ENCODE results near the gene THAP7.

GRCh38 chr22:21020802-21021429 lies 19.0 kb upstream of the THAP7 start:
- TF ChIP-seq, protein P1, sequence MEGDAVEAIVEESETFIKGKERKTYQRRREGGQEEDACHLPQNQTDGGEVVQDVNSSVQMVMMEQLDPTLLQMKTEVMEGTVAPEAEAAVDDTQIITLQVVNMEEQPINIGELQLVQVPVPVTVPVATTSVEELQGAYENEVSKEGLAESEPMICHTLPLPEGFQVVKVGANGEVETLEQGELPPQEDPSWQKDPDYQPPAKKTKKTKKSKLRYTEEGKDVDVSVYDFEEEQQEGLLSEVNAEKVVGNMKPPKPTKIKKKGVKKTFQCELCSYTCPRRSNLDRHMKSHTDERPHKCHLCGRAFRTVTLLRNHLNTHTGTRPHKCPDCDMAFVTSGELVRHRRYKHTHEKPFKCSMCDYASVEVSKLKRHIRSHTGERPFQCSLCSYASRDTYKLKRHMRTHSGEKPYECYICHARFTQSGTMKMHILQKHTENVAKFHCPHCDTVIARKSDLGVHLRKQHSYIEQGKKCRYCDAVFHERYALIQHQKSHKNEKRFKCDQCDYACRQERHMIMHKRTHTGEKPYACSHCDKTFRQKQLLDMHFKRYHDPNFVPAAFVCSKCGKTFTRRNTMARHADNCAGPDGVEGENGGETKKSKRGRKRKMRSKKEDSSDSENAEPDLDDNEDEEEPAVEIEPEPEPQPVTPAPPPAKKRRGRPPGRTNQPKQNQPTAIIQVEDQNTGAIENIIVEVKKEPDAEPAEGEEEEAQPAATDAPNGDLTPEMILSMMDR (IDR thresholded peaks at IDR 0.05): no peak
- TF ChIP-seq POLR2A (IDR thresholded peaks at IDR 0.05): no peak
